ENCODE data around the gene PTPRN2.

The PTPRN2 gene

DNA sequence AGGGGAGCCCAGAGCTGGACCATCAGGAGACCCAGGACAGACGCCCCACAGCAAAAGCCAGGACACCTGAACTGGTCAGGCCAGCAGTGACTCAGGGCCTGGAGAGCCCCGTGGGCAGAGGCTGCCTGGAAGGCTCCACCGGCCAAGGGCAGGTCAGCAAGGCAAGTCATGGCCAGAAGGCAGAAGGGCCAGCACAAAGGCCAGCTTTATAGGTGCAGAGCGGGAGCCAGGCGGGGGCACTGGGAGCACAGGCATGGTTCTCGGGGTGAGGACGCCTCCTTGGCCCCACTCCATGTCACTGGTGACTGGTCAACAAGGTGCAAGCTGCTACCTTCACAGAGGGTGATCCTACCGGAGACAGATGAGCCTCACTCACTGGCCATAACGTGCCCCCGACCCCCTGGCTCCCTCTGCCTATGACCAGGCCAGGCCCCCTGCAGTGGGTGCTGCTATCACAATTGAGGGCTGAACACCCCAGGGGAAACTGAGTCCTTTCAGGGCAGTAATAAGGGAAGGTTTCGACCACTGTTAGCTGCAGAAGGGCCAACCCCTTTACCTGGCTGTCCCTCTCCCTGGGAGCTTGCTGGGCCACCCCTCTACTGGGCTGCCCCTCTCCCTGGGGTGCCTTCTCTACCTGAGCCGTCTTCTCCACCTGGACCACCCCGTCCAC lies 317.4 kb downstream of the PTPRN2 start:
- H3K36me3 ChIP-seq (ENCODE audit: control insufficient read depth, insufficient read depth, low read length): no peaks in the 10 kb centered on the region
- H3K27me3 ChIP-seq (ENCODE audit: control insufficient read depth, insufficient read depth, low read length): no peaks in the 10 kb centered on the region
- no peak overlapping the region for H3K27ac ChIP-seq (ENCODE audit: low read depth, low read length)
- no peak overlapping the region for H3K4me3 ChIP-seq (ENCODE audit: low read length)
- H3K9ac ChIP-seq (ENCODE audit: low read length): no peak overlapping the region
- no peaks in the 10 kb centered on the region for H3K4me1 ChIP-seq (ENCODE audit: control insufficient read depth, insufficient read depth, low read length)

DNA sequence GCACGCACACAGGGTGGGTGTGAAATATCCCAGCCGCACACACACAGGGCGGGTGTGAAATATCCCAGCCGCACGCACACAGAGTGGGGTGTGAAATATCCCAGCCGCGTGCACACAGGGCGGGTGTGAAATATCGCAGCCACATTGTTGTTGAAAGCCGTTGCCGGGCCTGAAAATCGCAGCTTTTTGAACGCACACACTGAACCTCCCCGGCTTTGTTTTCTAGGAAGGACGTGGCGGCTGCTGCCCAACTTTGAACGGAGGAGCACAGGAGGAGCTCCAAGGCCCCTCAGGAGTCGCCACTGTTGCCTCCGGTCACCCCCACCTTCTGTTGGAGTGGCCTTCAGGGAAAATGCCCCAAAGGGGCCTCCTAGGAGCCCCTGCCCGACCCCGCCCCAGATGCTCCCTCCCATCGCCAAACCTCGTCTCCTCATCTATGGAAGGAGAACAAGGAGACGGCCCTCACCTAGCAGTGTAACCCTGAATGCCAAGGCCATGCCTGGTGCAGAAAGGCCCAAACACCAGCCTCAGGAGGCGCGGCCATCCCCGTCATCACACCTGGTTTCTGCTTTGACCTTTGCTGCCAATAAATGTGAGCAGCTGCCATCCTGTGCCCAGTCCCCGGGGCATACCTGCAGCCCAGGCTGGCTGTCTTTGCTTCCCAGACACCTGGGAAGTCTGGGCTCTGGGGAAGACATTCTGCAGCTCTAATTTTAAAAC lies 318.6 kb downstream of the PTPRN2 start:
- H3K9ac ChIP-seq (ENCODE audit: low read length): no peak overlapping the region
- H3K36me3 ChIP-seq (ENCODE audit: control insufficient read depth, insufficient read depth, low read length): no peaks in the 10 kb centered on the region
- H3K4me3 ChIP-seq (ENCODE audit: low read length): no peak overlapping the region
- no peaks in the 10 kb centered on the region for H3K4me1 ChIP-seq (ENCODE audit: control insufficient read depth, insufficient read depth, low read length)
- no peaks in the 10 kb centered on the region for H3K27me3 ChIP-seq (ENCODE audit: control insufficient read depth, insufficient read depth, low read length)
- H3K27ac ChIP-seq (ENCODE audit: low read depth, low read length): no peak overlapping the region

DNA sequence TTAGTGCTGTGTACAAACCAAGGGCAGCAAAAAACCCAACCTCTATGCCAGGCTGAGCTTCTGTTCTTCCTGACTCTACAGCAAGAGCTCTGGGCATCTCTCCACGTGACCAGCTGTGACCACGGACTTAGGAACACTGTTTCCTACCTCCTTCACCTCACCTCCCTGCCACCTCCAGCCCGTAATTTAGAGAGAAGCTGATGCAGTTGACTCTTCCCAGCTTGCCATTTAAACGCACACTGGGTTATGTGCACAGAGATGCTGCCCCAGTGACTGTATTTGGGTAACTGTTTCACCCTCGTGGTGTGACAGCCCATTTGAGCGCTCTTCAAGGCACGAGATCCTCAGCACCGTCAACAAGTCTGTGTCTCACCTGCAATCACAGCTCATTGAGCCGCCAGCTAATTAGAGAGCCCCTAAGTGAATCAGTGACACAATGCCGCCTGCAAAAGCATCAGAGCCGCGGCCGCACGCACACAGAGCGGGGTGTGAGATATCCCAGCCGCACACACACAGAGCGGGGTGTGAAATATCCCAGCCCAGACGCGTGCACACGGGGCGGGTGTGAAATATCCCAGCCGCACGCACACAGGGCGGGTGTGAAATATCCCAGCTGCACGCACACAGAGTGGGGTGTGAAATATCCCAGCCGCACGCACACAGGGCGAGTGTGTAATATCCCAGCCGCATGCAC lies 319.7 kb downstream of the PTPRN2 start:
- Histone ChIP-seq H3K4me3 (ENCODE audit: low read length) (no peak overlapping the region), H3K27ac (ENCODE audit: low read depth, low read length) (no peak overlapping the region), H3K36me3 (ENCODE audit: control insufficient read depth, insufficient read depth, low read length) (no peaks in the 10 kb centered on the region), H3K9ac (ENCODE audit: low read length) (no peak overlapping the region), H3K4me1 (ENCODE audit: control insufficient read depth, insufficient read depth, low read length) (no peaks in the 10 kb centered on the region), H3K27me3 (ENCODE audit: control insufficient read depth, insufficient read depth, low read length) (no peaks in the 10 kb centered on the region)

DNA sequence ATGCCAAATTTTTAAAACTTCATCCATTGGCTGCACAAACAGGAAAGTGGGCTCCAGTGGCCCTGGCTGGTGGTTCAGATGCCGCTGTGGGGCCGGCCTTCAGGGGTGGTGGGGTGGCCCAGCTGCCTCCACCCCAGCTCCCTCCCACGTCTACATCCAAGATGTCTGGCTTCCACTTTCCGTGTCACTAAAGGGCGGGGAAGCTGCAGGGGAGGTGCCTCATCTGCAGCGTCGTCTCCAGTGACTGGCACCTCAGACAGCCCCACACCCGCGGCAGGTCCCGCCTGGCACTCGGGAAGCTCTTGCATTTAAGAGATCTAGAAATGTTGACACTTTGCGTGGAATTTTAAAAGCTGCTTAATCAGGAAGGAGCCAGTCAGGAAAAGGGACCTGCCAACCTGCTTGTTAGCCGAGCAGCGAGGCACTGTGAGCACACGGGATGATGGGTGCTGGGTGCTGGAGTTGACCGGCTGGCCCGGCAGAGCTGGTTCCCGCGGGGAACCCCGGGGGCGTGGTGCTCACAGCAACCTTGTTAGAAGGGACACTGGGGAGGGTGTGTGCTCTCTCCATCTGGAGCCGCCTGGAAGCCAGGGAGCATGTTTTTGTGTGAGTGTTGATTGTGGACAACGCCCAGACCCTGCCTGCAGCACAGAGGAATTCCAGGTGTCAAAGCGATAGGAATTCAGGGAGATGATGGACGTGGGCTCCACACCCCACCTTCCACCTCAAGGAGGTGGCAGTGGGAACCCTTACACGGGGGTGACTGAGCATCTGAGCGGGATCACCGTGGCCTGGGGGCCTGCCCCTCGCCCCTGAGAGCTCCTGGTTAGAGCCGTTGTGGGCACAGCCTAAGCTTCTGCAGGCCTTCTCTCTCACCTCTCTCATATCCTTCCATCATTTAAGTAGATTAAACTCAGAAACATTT lies 320.5 kb downstream of the PTPRN2 start:
- H3K4me1 ChIP-seq (ENCODE audit: control insufficient read depth, insufficient read depth, low read length): no peaks in the 10 kb centered on the region
- no peaks in the 10 kb centered on the region for H3K36me3 ChIP-seq (ENCODE audit: control insufficient read depth, insufficient read depth, low read length)
- no peak overlapping the region for H3K9ac ChIP-seq (ENCODE audit: low read length)
- H3K27ac ChIP-seq (ENCODE audit: low read depth, low read length): no peak overlapping the region
- no peaks in the 10 kb centered on the region for H3K27me3 ChIP-seq (ENCODE audit: control insufficient read depth, insufficient read depth, low read length)
- H3K4me3 ChIP-seq (ENCODE audit: low read length): no peak overlapping the region

DNA sequence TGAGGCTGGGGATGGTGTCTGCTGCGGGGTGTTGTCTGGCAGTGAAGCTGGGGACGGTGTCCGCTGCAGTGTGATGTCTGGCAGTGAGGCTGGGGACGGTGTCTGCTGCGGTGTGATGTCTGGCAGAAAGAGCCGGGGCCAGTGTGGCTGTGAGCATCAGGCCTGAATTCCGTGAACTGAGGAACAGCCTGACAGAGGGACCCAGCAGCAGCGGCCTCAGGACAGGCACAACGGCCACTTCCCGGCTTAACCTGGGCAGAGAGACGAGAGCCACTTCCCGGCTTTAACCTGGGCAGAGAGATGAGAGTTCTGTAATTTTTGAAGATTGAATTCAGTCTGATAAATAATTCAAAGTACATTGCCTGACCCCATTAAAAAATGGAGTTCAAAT lies 321.2 kb downstream of the PTPRN2 start:
- Histone ChIP-seq H3K36me3 (ENCODE audit: control insufficient read depth, insufficient read depth, low read length) (no peaks in the 10 kb centered on the region), H3K4me1 (ENCODE audit: control insufficient read depth, insufficient read depth, low read length) (no peaks in the 10 kb centered on the region), H3K27me3 (ENCODE audit: control insufficient read depth, insufficient read depth, low read length) (no peaks in the 10 kb centered on the region), H3K4me3 (ENCODE audit: low read length) (no peak overlapping the region), H3K27ac (ENCODE audit: low read depth, low read length) (no peak overlapping the region), H3K9ac (ENCODE audit: low read length) (no peak overlapping the region)

DNA sequence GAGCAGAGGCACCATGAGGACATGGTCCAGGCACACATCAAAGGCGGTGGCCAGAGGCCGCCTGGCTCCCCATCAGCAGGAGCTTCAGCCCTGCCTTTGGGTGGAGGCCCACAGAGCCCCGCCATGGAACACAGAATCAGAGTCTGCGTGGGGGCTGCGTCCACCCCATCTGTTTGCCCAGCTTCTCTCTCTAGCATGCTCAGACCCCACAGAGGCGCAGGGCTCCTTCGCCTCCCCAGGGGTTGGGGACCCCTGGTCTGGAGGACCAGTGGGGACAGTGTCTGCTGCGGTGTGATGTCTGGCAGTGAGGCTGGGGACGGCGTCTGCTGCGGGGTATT lies 321.9 kb downstream of the PTPRN2 start:
- Histone ChIP-seq H3K4me1 (ENCODE audit: control insufficient read depth, insufficient read depth, low read length) (no peaks in the 10 kb centered on the region), H3K27ac (ENCODE audit: low read depth, low read length) (no peak overlapping the region), H3K27me3 (ENCODE audit: control insufficient read depth, insufficient read depth, low read length) (no peaks in the 10 kb centered on the region), H3K9ac (ENCODE audit: low read length) (no peak overlapping the region), H3K4me3 (ENCODE audit: low read length) (no peak overlapping the region), H3K36me3 (ENCODE audit: control insufficient read depth, insufficient read depth, low read length) (no peaks in the 10 kb centered on the region)

DNA sequence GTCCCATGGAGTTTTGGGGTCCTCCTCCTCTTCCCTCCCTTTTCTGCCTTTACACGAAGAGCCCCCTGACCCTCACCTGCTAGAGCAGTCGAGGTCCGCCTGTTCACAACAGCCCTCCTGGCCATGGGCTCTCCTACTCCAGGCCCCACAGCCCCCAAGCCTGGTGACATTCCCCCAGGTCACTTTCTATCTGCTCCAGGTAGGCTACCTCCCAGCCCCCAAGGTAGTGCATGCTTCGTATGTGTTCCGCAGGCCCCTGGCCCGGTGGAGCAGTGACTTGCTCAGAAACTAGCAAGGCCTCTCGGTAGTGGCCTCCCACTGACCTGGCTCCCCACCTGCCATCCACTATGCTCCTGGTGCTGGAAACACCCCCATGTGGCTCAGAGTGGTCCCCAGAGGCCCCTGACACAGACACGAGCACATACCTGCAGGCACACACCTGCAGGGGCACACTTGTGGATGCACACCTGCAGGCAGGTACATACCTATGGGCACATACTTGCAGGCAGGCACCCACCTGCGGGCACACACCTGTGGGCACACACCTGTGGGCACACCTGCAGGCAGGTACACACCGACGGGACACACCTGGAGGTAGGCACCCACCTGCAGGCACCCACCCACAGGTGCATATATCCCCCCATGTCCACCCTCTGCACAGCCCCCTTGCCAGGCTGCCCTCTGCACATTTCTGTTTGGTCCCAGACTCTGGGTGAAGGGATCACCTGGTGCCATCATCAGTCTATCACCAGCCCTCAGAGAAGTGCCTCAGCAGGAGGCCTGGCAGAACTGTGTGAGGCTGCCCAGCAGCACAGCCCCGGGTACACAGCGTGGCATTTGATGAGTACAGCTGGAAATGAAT lies 322.5 kb downstream of the PTPRN2 start:
- Histone ChIP-seq H3K27me3 (ENCODE audit: control insufficient read depth, insufficient read depth, low read length) (no peaks in the 10 kb centered on the region), H3K4me3 (ENCODE audit: low read length) (no peak overlapping the region), H3K9ac (ENCODE audit: low read length) (no peak overlapping the region), H3K36me3 (ENCODE audit: control insufficient read depth, insufficient read depth, low read length) (no peaks in the 10 kb centered on the region), H3K4me1 (ENCODE audit: control insufficient read depth, insufficient read depth, low read length) (no peaks in the 10 kb centered on the region), H3K27ac (ENCODE audit: low read depth, low read length) (no peak overlapping the region)

DNA sequence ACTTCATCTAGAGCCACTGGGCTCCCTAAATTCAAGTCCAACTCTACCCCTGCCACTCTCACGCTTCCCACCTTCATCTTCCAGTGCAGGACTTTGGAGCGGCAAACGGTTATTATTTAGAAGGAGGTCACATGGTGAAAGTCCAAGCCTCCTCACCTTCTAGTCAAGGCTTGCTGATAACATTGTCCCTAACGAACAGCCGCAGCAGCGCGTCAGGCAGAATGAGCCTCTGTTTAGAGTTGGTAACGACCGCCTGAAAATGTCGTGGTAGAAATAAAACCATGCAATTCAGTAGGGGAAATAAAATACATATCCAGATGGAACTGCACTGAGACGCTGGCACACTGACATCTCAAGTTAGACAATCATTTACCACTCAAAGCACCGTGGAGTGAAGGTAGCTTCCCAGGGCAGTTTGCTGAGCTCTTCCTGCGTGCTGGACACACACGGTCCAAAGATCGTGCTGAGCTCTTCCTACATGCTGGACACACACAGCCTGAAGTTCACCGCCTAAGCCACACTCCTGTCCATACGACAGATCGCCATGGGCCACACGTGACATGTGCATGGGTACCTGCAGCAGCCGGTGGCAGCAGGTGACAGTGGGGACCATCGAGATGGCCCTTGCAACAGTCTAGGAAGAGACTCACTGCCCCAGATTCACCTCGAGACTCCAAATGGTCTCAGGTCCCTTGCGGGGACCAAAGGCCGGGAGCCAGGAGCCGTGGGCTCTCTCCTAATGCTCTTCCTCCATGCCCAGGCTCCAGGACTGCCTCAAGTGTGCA lies 323.5 kb downstream of the PTPRN2 start:
- Histone ChIP-seq H3K4me3 (ENCODE audit: low read length) (no peak overlapping the region), H3K36me3 (ENCODE audit: control insufficient read depth, insufficient read depth, low read length) (no peaks in the 10 kb centered on the region), H3K9ac (ENCODE audit: low read length) (no peak overlapping the region), H3K27ac (ENCODE audit: low read depth, low read length) (no peak overlapping the region), H3K4me1 (ENCODE audit: control insufficient read depth, insufficient read depth, low read length) (no peaks in the 10 kb centered on the region), H3K27me3 (ENCODE audit: control insufficient read depth, insufficient read depth, low read length) (no peaks in the 10 kb centered on the region)

DNA sequence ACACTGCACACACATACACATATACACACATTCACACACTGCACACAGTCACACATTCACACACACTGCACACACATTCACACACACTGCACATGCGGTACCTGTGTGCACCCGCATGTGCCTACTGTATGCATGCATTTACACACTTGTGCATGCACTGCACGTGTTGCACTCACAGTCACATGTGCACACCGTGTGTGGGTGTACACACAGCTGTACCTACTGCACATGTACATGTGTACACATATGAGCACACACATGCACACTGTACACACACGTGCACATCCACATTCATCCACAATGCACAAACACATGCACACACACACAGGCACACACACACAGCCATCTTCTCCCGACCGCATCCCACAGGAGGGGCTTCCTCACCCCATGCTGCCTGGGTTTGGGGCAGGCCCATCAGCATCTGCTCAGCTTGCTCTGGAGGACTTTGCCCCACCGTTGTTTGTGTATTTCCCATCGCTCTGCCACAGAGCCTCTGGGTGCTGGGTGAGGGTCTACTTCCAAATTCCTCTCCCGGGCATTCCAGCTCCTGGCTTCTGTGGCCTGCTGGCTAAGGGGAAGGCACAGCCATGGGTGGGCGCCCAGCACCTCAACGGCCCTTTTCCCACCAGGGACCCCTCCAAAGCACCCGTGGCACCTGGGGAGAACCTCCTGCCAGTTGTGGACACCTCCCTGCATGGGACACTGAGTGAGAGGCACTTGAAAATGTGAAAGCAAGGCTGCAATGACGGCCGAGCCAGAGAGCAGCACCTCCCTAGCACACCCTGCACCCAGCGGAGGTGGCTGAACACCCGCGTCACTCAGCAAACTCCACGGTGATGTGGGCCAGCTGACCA lies 324.3 kb downstream of the PTPRN2 start:
- Histone ChIP-seq H3K27ac (ENCODE audit: low read depth, low read length) (no peak overlapping the region), H3K4me3 (ENCODE audit: low read length) (no peak overlapping the region), H3K4me1 (ENCODE audit: control insufficient read depth, insufficient read depth, low read length) (no peaks in the 10 kb centered on the region), H3K9ac (ENCODE audit: low read length) (no peak overlapping the region), H3K27me3 (ENCODE audit: control insufficient read depth, insufficient read depth, low read length) (no peaks in the 10 kb centered on the region), H3K36me3 (ENCODE audit: control insufficient read depth, insufficient read depth, low read length) (no peaks in the 10 kb centered on the region)

DNA sequence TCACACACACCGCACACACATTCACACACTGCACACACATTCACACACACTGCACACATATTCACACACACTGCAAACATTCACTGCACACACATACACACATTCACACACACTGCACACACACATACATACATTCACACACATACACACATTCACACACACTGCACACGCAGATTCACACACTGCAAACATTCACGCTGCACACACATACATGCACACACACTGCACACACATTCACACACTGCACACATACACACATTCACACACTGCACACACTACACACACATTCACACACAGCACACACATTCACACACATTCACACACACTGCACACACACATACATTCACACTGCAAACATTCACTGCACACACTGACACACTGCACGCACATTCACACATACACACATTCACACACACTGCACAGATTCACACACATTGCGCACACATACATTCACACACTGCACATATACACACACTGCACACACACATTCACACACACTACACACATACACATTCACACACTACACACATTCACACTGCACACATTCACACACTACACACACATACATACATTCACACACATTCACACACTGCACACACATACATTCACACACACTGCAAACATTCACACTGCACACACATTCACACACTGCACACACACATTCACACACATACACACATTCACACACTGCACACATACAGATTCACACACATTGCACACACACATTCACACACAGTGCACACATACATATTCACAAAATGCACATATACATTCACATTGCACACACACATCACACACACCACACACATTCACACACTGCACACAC lies 325.1 kb downstream of the PTPRN2 start:
- no peak overlapping the region for H3K4me3 ChIP-seq (ENCODE audit: low read length)
- no peak overlapping the region for H3K27ac ChIP-seq (ENCODE audit: low read depth, low read length)
- no peaks in the 10 kb centered on the region for H3K4me1 ChIP-seq (ENCODE audit: control insufficient read depth, insufficient read depth, low read length)
- no peaks in the 10 kb centered on the region for H3K36me3 ChIP-seq (ENCODE audit: control insufficient read depth, insufficient read depth, low read length)
- no peaks in the 10 kb centered on the region for H3K27me3 ChIP-seq (ENCODE audit: control insufficient read depth, insufficient read depth, low read length)
- no peak overlapping the region for H3K9ac ChIP-seq (ENCODE audit: low read length)
